ENCODE data around the gene RNF38.
"Not testable (repeated sequence)": the region's sequence is repeated elsewhere in the genome, so short reads cannot be mapped to it uniquely, and the experiment has no call there.

RNF38 gene

GRCh38 chr9:36294996-36295395 is 105.1 kb downstream of the RNF38 start:
- not testable (repeated sequence) for DNase-seq (ENCODE audit: low read depth in 2 of 2)

GRCh38 chr9:36293918-36294317 is 106.2 kb downstream of the RNF38 start:
- no peak for DNase-seq (ENCODE audit: low read depth in 2 of 2)

- no peak for DNase-seq (ENCODE audit: low read depth in 2 of 2)
These were observed 106.9 kb downstream of the RNF38 start for GRCh38 chr9:36293171-36293570.

- DNase-seq (ENCODE audit: low read depth in 2 of 2): no peak
These were observed 107.4 kb downstream of the RNF38 start for GRCh38 chr9:36292641-36293040.

GRCh38 chr9:36290996-36291395 is 109.1 kb downstream of the RNF38 start:
- DNase-seq (ENCODE audit: low read depth in 2 of 2): no peak

- DNase-seq (ENCODE audit: low read depth in 2 of 2): no peak
These were observed 110.1 kb downstream of the RNF38 start for GRCh38 chr9:36289836-36290435.

- no peak for DNase-seq (ENCODE audit: low read depth in 2 of 2)
These were observed 112.0 kb downstream of the RNF38 start for GRCh38 chr9:36288070-36288469.

All from stimulated activated CD8-positive, alpha-beta memory T cell treated with anti-CD3 and anti-CD28 coated beads, Interleukin-2, amount 100 ng/mL, for 1 hour (primary cell).